Panc1 (cell line): ENCODE data around the gene VAT1L. TPM values are rescaled to one million over a fixed set of nuclear protein-coding genes. Genes with fewer than 3 reads are reported as not detected.

Experiments used
- ATAC-seq: fragments of 200-7000 bp; cut with Tn5 transposase; 2 replicates; pipeline ENCODE4 v1.9.1; 2020; ENCODE audit warnings: mild to moderate bottlenecking, moderate library complexity
- BruUV-seq: library from RNA; stranded (reverse); fragments of 400-500 nt; replicated peaks from 2 replicates; lab custom pipeline; 2021; lab: Mats Ljungman, UMichigan
- CTCF ChIA-PET: fragments of 300-600 bp; sonication (Branson Sonifier 250); formaldehyde crosslinking; loops from one replicate; lab custom pipeline; 2022; ENCODE audit warnings: antibody characterized with exemption; lab: Charles Lee
- POLR2A ChIA-PET: fragments of 300-600 bp; sonication (Branson Sonifier 250); formaldehyde crosslinking; loops from one replicate; lab custom pipeline; 2022; ENCODE audit warnings: antibody characterized with exemption; lab: Charles Lee
- DNase-seq: peaks from one replicate; pipeline ENCODE4 v3.0.0-alpha.2; 2010; ENCODE audit warnings: low read depth, low spot score
- H3K27ac ChIP-seq: 2 replicates; pipeline ENCODE4 v1.5.1; 2011; ENCODE audit warnings: mild to moderate bottlenecking, low read length, inconsistent platforms
- H3K27me3 ChIP-seq: fragments of 200-500 bp; sonication (Bioruptor generic); 2 replicates; pipeline ENCODE4 v1.6.0; 2014; ENCODE audit warnings: low read length, inconsistent platforms; ENCODE audit not compliant: control insufficient read depth, insufficient read depth
- H3K36me3 ChIP-seq: fragments of 200-500 bp; sonication (Bioruptor generic); 2 replicates; pipeline ENCODE4 v1.5.1; 2014; ENCODE audit warnings: inconsistent platforms, mild to moderate bottlenecking, low read length, moderate library complexity; ENCODE audit not compliant: control insufficient read depth, insufficient read depth
- H3K4me1 ChIP-seq: 2 replicates; pipeline ENCODE4 v1.5.1; 2011; ENCODE audit warnings: inconsistent platforms, mild to moderate bottlenecking, low read length, moderate library complexity; ENCODE audit not compliant: control insufficient read depth, insufficient read depth
- H3K4me3 ChIP-seq, 2 experiments: 2 replicates each; pipeline ENCODE4 v1.5.1; 2011 to 2012; ENCODE audit warnings: low read depth in 2 of 2, low read length in 2 of 2, mild to moderate bottlenecking in 2 of 2, inconsistent platforms in 1 of 2, moderate library complexity in 1 of 2
- H3K9me3 ChIP-seq: fragments of 200-500 bp; sonication (Bioruptor generic); 2 replicates; pipeline ENCODE4 v1.5.1; 2014; ENCODE audit warnings: low read depth, mild to moderate bottlenecking, inconsistent platforms, low read length, moderate library complexity; ENCODE audit not compliant: control insufficient read depth, insufficient read depth
- CTCF ChIP-seq: fragments of 450-650 bp; IDR thresholded peaks from 2 replicates; pipeline ENCODE4 v1.5.1; 2017; ENCODE audit warnings: mild to moderate bottlenecking
- POLR2AphosphoS5 ChIP-seq: IDR thresholded peaks from 2 replicates; pipeline ENCODE4 v1.6.1; 2012; ENCODE audit warnings: mild to moderate bottlenecking, low read depth, low read length, moderate library complexity
- REST ChIP-seq, 2 experiments: IDR thresholded peaks; 2 replicates each; pipeline ENCODE4 v1.6.1; 2011 to 2012; ENCODE audit warnings: low read depth in 2 of 2, control low read depth in 1 of 2, low read length in 1 of 2, mild to moderate bottlenecking in 1 of 2, moderate library complexity in 1 of 2; ENCODE audit not compliant: insufficient read depth in 1 of 2
- SIN3A ChIP-seq: IDR thresholded peaks from 2 replicates; pipeline ENCODE4 v1.6.1; 2012; ENCODE audit warnings: low read depth, mild to moderate bottlenecking, low read length, moderate library complexity, borderline replicate concordance; ENCODE audit not compliant: insufficient read depth
- TCF7L2 ChIP-seq: IDR thresholded peaks from 2 replicates; pipeline ENCODE4 v1.6.1; 2011; ENCODE audit warnings: mild to moderate bottlenecking, low read depth, low read length, inconsistent platforms
- in situ Hi-C: cut with HindIII; loops from 2 replicates; pipeline ENCODE4 v1.10.0; 2016; ENCODE audit warnings: low sequenced_read_pairs, low pct_unique_long_range_greater_than_20kb
- intact Hi-C: fragments of 100-400 bp; cut with micrococcal nuclease; formaldehyde crosslinking; loops from one replicate; pipeline ENCODE4 v1.10.0; 2022; ENCODE audit not compliant: unreplicated experiment
- total RNA-seq: library from RNA; stranded (reverse); gene quantifications from one replicate; pipeline ENCODE4 v1.2.1, GENCODE V29; 2021; ENCODE audit not compliant: unreplicated experiment

Gene VAT1L
- total RNA-seq, 1 experiment from 2014 or later = not detected

- intact Hi-C loops (no loop called here), in situ Hi-C loops (no loop called here)
- Histone ChIP-seq H3K9me3 (no peaks in the 10 kb centered on the region), H3K4me3 (no peak overlapping the region), H3K27me3 (peaks cover 5% of the 10 kb centered on the region; the same call in 1 of the 2 replicates), H3K4me1 (no peaks in the 10 kb centered on the region), H3K27ac (no peak overlapping the region), H3K36me3 (no peaks in the 10 kb centered on the region)
- BruUV-seq = no TSS peak
- DNase-seq (no peak), ATAC-seq (no peak)
- TF ChIP-seq REST (IDR thresholded peaks at IDR 0.05; ENCODE audit: insufficient read depth in 1 of 2, low read depth in 2 of 2, low read length in 1 of 2) = no peak
- no peak for TF ChIP-seq POLR2AphosphoS5
- TF ChIP-seq CTCF = no peak
- no peak for TF ChIP-seq TCF7L2
- no peak for TF ChIP-seq SIN3A
- ChIA-PET POLR2A (no interaction called here), CTCF (no interaction called here)
Observed at GRCh38 chr16:77877712-77878347, 89.5 kb downstream of the VAT1L start.

- no peaks in the 10 kb centered on the region for H3K9me3 ChIP-seq
- H3K27me3 ChIP-seq = peaks cover 8% of the 10 kb centered on the region; the same call in 1 of the 2 replicates
- no peaks in the 10 kb centered on the region for H3K36me3 ChIP-seq
- ChIA-PET CTCF (no interaction called here), POLR2A (no interaction called here)
- no peak for DNase-seq
- no TSS peak for BruUV-seq
- H3K4me1 ChIP-seq = no peaks in the 10 kb centered on the region
- no peak for ATAC-seq
- in situ Hi-C loops (no loop called here), intact Hi-C loops (no loop called here)
- H3K4me3 ChIP-seq = no peak overlapping the region
- no peak overlapping the region for H3K27ac ChIP-seq
- TF ChIP-seq SIN3A = no peak
Observed at GRCh38 chr16:77881355-77882030, 93.1 kb downstream of the VAT1L start.

- Histone ChIP-seq H3K27me3 (peaks cover 8% of the 10 kb centered on the region; the same call in 1 of the 2 replicates), H3K9me3 (no peaks in the 10 kb centered on the region), H3K36me3 (no peaks in the 10 kb centered on the region), H3K27ac (no peak overlapping the region), H3K4me1 (no peaks in the 10 kb centered on the region), H3K4me3 (no peak overlapping the region)
- CTCF ChIA-PET = no interaction called here
- no peak for ATAC-seq
- BruUV-seq = no TSS peak
- intact Hi-C loops = no loop called here
- no peak for DNase-seq
- no peak for TF ChIP-seq REST (IDR thresholded peaks at IDR 0.05; ENCODE audit: insufficient read depth in 1 of 2, low read depth in 2 of 2, low read length in 1 of 2)
- TF ChIP-seq TCF7L2 = no peak
- no peak for TF ChIP-seq POLR2AphosphoS5
- TF ChIP-seq SIN3A = no peak
- no peak for TF ChIP-seq CTCF
- in situ Hi-C loops = no loop called here
- POLR2A ChIA-PET = no interaction called here
Observed at GRCh38 chr16:77882358-77882757, 94.0 kb downstream of the VAT1L start.
